ENCODE data around the gene RANBP10.
"Not testable (repeated sequence)": the region's sequence is repeated elsewhere in the genome, so short reads cannot be mapped to it uniquely, and the experiment has no call there.

Gene RANBP10

DNA sequence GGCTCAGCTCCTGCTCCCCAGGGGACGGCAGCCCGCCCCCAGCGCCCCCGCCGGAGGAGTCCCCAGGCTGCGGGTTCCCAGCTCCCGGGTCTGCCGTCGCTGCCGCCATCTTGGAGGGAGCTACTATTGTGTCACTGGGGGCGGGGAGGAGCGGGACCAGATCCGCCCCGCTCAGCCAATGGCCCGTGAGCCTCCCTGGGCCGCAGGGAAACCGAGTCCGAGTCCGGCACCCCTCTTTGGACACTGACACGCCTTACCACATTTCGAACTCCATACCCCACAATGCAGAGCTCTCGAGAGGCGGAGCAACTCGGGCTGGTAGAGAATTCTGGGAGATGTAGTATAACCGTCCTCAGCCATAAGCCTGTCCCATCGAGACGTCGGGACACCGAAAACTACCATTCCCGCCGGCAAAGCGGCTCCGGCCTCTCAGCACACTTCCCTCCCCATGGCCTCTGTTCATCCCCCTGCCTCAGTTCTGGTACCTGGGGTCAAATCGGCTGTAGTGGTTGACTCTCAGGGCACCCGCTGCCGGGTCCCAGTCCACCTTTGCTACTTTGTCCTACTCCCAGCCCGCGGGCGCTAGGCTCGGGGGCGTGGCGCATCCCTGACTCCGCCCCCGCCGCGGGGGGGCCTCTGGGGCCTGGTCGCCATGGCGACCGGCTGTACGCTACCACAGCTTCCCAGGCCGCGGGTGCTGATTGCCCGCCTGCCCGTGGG lies at the start of gene RANBP10, which contains the start of gene TSNAXIP1:
RANBP10 (minus strand) TSS at position 133 of the 720 bp plus-strand sequence; CDS start at position 109, 24 bp downstream.
TSNAXIP1 (plus strand) TSS at position 462 of the 720 bp plus-strand sequence. CDS start 261 bp downstream, outside the sequence.
- DNase-seq (ENCODE audit: low spot score): peak; percentile 98

DNA sequence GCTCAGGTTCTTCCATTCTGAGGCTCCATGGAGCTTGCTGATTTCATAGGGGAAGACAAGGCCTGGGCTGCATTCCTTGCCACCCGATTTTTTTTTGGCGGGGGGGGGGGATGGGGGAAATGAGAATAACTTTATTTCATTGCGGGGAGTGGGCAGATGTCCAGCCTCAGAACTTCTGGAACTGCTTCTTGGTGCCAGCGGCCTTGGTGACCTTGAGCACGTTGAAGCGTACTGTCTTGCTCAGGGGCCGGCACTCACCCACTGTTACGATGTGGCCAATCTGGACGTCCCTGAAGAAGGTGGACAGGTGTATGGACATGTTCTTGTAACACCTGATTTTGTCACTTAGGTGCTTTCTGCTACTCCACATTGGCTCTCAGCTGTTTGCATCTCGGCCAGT lies 49.4 kb upstream of the RANBP10 start:
- no peak for DNase-seq (ENCODE audit: low spot score)

DNA sequence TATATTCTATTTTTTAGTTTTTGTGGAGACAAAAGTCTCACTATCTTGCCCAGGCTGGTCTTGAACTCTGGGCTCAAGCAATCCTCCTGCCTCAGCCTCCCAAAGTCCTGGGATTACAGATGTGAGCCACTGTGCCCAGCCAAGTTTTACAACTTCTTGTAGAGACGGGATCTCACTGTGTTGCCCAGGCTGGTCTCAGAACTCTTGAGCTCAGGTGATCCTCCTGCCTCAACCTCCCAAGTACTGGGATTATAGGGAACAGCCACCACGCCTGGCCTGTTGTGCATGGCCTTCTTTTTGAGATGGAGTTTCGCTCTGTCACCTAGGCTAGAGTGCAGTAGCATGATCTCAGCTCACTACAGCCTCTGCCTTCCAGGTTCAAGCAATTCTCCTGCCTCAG lies 47.3 kb upstream of the RANBP10 start:
- no peak for DNase-seq (ENCODE audit: low spot score)

DNA sequence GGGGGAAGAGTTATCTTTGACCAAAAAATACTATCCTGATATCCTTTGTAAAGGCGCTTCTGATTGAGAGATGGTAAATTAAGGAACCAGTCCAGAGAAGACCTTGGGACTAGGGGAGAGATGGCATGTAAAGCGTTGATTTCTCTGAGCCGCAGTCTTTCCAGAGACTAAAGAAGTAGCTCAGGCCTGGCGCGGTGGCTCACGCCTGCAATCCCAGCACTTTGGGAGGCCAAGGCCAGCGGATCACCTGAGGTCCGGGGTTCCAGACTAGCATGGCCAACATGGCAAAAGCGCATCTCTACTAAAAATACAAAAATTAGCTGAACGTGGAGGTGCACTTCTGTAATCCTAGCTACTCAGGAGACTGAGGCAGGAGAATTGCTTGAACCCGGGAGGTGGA lies 41.8 kb upstream of the RANBP10 start:
- DNase-seq (ENCODE audit: low spot score): no peak

DNA sequence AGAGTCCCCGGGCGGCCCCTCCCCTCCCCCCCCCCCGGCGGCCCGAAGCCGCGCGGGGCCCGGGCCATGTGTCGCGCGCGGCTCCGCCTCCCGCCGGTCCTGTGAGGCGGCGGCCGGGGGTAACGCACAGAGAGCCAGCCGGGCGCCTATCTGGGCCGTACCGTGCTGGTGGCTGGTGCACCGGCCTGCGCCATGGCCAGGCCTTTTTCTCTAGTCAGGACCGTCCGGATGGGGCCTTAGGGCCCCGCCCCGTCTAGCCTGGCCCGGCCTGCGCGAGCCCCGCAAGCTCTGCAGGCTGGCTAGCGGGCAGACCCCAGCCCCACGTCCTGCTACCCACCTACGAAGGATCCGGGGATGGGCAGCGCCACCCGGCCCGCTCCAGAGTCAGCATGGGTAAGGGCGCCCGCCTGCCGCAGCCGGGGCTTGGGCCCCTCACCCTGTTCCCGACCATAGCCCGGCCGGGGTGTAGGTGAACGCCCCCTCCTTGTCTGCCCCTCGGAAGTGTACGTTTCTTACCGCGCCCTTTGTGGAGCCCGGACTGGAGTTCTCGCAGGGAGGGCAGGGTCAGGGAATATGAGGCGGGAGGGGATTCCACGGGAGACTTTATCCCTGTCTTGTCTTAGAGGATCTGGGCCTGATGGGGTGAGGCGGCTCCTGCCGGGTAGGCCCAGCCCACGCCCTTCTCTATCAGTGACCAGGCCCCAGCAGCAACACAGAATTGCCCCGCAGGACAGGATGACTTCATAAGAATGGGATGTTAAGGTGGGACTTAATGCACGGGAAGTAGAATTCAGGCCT lies 40.9 kb upstream of the RANBP10 start, which contains the start of gene CENPT:
CENPT (minus strand) TSS at position 630 of the 798 bp plus-strand sequence. CDS start 13,834 bp downstream, outside the sequence.
- DNase-seq (ENCODE audit: low spot score): no peak

DNA sequence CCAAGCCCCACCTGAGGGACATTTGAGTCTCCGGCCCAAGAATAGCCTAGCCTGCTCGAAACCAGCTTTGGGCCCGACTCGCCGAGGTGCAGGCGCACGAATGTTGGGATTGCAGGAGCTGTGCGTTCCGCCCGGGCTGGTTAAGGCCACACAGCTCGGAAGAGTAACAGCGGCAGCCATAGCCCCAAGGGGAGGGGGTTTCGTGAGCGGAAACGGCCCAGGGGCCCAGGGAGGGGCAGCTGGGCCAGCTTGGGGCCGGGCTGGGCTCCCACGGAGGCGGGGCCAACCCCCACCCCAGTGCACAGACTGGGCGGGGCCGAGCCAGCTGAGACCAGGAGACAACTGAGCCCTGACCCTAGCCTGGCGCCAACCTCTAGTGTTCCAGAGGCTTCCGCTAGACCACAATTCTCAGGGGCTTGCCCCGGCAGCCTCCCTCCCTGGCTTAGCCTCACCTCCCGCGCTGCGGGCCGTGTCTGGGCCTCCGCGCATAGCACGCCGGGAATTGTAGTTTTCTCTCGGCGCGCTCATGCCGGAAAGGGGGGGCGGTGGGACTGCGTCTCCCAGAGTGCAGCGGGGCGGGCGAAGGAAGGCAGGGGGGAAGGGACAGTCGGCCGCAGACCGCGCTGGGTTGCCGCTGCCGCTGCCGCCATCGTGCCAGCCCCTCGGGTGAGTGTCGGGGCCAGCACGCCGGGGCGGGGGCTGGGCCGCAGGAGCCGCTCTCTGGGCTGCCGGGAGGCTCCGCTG lies 40.1 kb upstream of the RANBP10 start, which contains the start of gene NUTF2:
NUTF2 (plus strand) TSS at position 614 of the 744 bp plus-strand sequence. CDS start 18,198 bp downstream, outside the sequence.
- DNase-seq (ENCODE audit: low spot score): peak; percentile 92

DNA sequence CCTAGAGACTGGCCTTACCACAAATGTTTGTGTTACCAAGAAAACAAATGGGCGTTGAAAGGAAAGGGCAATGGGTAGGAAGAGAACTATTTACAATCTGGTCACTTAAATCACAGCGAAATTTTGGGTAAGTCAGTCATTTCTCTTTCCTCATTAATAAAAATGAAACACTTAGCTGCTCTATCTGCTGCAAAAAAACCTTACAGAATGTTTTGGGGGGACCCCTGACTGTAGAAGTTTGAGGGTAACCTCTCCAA lies 39.6 kb upstream of the RANBP10 start:
- no peak for DNase-seq (ENCODE audit: low spot score)

DNA sequence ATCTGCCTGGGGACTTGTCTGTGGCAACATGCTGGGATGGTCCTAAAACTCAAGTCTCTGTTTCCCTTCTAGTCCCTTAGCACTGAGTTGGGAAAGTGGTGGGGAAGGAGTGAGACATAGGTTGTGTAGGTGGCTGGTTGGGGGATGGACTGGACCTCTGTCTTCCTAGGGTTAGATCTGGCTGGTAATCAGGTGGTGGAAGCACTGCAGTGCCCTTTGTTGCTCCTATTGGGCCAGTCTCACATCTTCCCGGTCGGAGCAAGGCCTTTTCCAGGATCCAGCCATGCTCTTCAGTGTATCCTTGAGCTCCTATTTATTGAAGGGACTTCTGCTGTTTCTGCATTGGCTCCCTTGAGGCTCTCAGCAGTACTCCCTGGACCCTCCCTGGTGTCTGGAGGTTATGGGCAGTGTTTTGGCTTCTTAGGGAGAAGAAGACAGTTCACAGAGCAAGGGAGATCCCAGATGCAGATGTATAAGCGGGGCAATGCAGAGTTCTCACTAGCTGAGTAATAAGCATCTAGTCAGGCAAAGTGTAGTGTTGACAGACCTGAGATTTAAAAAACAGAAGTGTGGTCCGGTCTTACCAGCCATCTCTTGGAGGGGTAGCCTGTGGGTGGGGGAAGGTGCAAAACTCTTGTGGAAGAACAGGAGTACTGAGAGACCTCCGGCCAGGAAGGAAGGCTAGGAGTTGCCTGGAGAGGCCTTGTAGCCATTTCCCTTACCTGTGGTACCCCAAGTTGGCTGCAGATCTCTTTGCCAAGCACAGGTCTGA lies 39.1 kb upstream of the RANBP10 start:
- DNase-seq (ENCODE audit: low spot score): no peak

DNA sequence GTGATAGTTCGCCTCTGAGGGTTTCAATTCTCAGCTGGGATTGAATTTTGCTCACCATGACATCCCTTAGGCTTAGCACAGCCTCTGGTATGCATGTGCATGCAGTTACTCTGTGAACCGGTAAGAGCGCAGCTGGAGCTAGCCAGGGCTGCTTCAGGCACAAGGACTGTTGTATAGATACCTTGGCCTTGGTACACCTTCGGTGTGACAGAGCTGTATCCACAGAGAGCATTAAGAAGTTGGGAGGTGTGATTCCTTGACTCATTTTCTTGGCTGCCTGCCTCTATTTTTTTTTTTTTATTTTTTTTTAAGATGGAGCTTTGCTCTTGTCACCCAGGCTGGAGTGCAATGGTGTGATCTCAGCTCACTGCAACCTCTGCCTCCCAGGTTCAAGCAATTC lies 38.1 kb upstream of the RANBP10 start:
- DNase-seq (ENCODE audit: low spot score): no peak

DNA sequence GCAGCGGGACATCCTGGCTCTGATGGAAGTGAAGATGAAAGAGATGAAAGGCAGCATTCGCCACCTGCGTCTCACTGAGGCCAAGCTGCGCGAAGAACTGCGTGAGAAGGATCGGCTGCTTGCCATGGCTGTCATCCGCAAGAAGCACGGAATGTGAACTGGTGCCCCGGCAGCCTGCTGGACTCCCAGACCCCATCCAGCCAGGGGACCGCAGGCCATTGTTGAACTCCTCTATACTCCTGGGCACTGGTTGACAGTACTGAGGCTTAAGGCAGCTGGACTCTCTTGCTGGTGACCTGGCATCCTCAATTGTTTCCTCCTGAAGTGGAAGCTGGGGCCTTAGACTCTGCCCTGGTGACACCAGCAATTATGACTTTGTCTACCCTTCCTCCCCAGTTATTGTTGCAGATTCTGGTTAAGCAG lies 37.0 kb upstream of the RANBP10 start:
- no peak for DNase-seq (ENCODE audit: low spot score)

DNA sequence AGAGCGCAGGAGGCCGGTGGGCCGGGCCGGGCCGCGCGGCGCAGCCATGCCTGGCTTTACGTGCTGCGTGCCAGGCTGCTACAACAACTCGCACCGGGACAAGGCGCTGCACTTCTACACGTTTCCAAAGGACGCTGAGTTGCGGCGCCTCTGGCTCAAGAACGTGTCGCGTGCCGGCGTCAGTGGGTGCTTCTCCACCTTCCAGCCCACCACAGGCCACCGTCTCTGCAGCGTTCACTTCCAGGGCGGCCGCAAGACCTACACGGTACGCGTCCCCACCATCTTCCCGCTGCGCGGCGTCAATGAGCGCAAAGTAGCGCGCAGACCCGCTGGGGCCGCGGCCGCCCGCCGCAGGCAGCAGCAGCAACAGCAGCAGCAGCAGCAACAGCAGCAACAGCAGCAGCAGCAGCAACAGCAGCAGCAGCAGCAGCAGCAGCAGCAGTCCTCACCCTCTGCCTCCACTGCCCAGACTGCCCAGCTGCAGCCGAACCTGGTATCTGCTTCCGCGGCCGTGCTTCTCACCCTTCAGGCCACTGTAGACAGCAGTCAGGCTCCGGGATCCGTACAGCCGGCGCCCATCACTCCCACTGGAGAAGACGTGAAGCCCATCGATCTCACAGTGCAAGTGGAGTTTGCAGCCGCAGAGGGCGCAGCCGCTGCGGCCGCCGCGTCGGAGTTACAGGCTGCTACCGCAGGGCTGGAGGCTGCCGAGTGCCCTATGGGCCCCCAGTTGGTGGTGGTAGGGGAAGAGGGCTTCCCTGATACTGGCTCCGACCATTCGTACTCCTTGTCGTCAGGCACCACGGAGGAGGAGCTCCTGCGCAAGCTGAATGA lies 36.4 kb upstream of the RANBP10 start:
- peak; percentile 57 for DNase-seq (ENCODE audit: low spot score)

DNA sequence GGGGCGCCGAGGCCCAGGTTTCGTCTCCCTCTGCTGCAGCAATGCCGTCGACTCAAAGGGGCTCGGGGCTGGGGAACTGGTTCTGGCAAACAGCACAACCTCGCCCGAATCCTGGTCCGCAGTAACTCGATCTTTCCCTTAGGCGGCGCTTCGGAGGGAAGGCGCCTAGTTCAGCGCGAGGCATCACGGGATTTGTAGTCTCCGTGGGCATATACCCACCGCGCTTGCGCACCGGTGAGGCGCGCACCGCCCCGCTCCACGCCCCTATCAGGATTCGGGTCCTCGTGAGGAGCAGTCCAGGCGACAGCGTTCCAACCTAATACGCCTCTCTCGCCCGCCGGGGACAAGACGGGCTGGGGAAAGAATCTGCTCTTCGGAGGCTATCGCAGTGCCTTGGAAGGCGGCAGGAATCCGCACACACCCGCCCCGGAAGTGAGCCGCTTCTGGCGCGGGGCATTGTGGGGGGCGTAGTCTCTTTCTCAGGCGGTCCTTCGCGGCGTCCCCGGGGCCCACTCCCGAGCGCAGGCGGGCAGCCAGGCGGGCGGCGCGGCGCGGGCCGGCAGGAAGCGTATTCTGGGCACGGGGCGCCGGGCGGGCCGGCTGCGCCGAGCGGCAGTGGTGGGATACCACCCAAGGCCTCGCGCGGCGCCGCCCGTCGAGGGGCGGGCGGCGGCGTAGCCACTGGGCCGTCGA lies 35.6 kb upstream of the RANBP10 start, which contains the start of gene THAP11:
THAP11 (plus strand) TSS at position 505 of the 693 bp plus-strand sequence. CDS start 235 bp downstream, outside the sequence.
- DNase-seq (ENCODE audit: low spot score): peak; percentile 93

DNA sequence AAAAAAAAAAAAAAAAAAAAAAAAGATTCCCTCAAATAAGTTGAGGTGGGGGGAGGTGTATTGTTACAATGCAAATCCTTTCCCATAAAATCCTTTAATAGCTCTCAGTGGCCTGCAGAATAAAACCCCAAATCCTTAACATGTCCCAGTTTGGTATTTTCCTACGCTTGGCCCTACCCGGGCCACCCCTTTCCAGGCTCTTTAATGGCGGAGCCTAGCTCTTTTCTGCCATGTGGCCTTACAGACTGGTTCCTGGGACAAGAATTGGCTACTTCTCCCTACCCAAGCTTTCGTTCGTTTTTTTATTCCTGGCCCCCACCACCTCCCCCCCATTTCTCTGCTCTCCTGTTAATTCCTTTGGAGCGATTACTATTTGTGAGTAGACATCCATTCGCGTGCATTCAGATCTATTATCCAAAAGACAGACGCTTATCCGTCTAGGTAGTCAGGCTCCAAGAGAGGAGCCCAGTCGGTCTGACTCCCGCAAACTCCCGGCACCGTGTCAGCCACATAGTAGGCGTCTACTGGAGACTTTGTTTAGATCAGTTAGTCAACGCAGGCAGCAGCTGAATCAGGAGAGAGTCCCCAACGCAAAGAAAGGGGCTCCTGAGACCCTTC lies 34.9 kb upstream of the RANBP10 start:
- DNase-seq (ENCODE audit: low spot score): no peak

DNA sequence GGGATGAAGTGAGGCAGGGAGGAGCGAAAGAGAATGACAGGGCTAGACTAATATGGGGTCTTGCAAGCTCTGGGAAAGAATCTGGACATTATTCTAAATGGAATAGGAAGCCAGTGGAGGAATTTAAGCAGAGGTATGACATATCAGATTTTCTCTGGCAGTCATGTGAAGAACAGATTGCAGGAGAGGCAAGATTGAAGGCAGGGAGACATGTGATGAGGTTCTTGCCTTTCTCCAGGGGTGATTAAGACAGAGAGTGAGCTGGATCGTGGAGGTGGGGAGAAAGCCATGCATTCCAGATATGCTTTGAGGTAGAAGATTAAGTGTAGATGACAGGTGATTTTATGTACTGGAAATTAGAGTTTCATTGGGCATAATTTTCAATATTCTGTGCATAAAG lies 31.5 kb upstream of the RANBP10 start:
- no peak for DNase-seq (ENCODE audit: low spot score)

DNA sequence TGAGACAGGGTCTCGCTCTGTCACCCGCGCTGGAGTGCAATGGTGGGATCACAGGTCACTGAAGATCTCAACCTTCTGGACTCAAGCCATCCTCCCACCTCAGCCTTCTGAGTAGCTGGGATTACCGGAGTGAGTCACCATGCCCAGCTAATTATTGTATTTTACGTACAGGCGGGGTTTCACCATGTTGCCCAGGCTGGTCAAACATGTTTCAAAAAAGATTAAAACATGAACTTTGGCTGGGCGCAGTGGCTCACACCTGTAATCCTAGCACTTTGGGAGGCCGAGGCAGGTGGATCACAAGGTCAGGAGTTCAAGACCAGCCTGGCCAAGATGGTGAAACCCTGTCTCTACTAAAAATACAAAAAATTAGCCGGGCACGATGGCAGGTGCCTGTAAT lies 30.8 kb upstream of the RANBP10 start:
- DNase-seq (ENCODE audit: low spot score): not testable (repeated sequence)

DNA sequence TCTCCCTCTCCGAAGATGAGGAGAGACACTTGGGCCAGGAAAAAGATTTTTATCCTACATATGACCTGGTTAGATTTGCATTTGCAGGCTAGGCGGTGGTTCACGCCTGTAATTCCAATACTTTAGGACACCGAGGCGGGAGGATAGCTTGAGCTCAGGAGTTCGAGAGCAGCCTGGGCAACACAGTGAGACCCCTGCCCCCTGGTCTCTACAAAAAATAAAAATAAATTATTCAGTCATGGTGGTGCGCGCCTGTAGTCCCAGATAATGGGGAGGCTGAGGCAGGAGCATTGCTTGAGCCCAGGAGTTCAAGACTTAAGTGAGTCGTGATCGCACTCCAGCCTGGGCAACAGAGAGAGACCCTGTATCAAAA lies 27.9 kb upstream of the RANBP10 start:
- no peak for DNase-seq (ENCODE audit: low spot score)

DNA sequence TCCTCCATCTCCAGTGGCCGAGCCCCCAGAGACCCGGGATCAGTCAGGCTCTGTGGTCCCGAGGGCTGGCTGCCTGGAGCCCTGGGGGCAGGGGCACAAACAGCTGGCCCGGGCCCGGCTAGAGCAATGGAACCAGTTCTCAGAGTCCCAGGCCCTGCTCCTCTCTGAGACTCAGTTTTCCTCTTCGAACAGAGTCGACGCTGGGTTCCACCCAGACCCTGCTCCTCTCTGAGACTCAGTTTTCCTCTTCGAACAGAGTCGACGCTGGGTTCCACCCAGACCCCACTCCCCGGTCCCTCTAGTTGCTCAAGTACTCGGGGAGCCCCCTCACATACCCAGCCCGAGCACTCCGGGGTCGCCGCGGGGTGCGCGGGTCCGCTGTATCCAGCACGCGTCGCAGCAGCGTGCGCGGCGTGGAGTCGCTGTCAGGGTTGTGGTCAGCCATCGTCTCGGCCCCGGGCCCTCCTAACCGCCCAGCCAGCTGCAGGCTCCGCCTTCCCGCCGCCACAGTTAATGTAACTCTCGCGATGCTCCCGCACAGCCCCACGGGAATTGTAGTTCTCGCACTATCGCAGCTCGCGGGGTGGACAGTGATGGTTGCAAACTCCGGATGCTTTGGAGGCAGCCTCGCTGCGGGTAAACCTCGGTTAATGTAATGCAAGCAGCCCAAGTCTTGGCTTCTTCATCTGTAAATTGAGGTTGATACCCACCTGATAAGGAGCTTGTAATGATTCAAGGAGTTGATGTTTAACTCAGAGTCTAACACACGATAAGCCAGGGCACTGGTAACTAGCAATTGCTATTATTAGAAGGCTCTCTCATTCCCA lies 27.3 kb upstream of the RANBP10 start:
- peak; percentile 91 for DNase-seq (ENCODE audit: low spot score)

DNA sequence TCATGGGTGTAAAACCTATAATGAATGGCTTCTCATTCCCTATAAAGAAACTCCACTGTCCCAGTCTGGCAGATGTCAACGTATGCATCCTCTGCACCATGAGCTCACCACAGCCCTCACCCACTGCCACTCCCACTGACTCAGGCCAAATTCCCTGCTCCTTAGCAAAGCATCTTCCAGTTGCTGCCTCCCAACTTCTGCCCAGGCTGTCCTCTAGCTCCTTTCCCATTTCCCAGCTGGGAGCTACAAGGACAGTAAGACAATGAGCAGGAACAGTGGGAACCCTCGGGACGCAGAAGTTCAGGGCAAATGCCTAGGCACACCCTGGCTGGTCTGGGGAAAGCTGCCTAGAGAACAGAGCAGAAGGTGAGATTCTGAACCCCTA lies 26.7 kb upstream of the RANBP10 start:
- DNase-seq (ENCODE audit: low spot score): no peak

DNA sequence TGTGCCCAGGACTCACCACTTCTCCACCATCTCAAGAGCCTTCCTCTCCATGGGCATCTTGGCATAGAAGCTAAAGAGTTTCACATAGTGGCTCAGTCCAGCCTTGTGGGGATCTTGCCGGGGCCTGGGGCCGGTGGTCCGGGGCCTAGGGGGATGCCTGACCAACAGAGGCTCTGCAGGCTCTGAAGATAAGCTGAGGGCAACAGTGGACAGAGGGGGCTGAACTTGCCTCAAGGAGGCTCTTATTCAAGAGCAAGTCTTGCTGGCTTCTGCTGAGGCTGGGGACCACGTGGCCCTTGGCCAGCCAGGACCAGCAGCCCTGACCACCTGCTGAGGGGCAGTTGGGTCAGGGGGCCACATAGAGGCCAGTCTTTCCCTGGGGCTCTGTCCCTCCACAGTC lies 22.3 kb upstream of the RANBP10 start:
- DNase-seq (ENCODE audit: low spot score): no peak
